NOMO-1 treated with DMSO at 0.1 percent for 48 hours (cell line): ENCODE measurements around the gene CELF5.
"Not testable (repeated sequence)": the region's sequence is repeated elsewhere in the genome, so short reads cannot be mapped to it uniquely, and the experiment has no call there.

Experiments used
- DNase-seq: peaks from one replicate; lab custom pipeline; 2025; ENCODE audit not compliant: unreplicated experiment; lab: John Stamatoyannopoulos, UW

Gene CELF5

DNA sequence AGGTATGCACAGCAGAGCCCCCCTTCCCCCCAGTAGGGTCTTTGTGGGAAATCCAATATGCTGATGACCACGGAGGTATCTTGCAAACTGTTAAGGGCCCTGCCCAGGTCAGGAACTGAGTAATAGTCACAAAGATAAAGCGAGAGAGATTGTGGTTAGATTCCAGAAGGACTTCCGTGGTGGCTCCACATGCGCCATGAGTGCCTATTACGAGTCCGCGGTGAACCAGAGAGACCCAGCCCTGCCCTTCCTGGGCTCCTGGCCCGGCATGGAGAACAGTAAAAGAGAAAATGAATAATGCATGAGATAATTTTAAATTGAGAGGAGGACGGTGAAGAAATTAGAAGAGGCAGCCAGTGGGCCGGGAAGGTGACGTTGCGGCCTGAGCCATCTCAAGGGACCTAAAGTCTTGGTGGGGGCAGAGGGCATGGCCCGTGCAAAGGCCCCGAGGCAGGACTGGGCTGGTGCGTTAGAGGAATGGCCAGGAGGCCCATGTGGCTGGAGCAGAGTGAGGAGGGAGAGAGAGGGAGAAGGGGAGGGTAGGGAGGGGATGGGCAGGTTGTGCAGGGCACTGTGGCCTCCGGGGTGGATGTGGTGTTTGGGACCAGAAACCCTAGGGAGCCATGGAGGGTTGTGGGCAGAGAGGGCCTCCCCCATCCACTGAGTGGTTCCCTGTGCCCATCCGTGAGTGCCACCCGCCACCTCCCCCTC, 95.3 kb downstream of the CELF5 start:
- DNase-seq = no peak

DNA sequence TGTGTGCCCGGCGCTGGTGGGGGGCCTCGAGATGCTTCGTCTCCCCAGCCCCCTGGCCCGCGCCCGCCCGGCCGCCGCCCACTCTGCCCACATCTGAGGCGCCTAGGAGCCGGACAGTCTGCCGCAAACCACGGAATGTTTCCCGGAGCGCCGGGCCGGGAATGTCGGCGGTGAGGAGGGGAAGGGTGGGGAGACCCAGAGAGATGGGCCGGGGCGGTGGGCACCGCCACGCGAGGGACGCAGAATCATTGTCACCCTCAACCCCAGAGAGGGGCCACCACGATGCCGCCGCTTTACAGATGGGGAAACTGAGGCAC, 95.9 kb downstream of the CELF5 start:
- DNase-seq = no peak

DNA sequence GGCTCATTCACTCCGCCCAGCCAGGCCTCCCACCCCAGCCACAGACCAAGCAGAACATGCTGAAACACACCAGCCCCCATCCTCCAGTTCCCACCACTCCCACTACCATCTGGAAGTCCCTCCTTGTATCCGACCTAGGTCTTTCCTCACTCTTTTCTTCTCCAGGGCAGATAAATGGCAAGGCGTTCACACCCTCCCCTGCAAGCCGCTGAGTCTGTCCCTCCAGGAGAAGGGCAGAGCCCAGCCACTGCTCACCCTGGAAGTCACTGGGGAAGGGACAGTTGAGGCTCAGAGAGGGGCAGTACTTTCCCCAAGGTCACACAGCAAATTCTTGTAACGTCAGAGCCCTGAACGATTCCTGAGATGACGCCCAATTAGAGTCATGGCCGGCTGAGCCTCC, 96.4 kb downstream of the CELF5 start:
- DNase-seq = no peak

DNA sequence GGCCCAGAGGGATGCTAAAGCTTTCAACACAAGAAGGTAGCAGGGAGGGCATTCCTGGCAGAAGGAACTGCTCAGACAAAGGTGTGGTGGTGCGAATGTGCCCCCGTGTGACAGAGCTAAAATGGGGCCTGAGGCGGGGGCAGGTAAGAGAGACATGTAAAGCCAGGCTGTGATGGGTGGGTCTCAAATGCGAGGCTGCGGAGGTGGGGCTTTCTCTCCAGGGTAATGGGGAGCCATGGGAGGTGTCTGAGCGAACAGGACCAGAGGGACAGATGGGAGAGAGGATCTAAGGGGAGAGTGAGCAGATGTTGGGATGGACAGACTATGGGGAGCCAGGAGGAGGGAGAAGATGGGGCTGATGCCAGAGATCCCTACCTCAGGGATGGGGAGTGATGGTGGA, 97.2 kb downstream of the CELF5 start:
- no peak for DNase-seq

DNA sequence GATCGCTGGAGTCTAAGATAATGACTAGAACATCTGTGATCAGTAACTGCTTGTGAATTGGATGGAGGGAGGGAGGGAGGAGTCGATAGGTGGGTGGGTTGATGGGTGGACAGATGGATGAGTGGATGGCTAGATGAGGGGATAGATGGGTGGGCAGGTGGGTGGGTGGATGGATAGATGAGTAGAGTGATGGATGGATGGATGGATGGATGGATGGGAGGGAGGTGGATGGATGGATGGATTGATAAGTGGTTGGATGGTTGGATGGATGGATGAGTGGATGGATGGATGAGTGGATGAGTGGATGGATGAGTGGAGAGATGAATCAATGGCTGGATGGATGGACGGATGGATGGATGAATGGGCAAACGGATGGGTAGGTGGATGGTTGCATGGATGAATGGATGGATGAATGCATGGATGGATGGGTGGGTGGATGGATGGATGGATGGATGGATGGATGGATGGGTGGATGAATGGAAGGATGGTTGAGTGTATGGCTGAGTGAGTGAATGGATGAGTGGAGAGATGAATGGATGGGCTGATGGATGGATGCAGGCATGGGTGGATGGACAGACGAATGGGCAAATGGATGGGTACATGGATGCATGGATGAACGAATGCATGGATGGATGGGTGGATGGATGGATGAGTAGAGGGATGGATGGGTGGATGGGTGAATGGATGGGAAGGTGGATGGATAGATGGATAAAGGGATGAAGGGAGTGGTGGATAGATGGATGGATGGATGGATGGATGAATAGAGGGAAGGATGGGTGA, 97.9 kb downstream of the CELF5 start:
- DNase-seq = no peak

DNA sequence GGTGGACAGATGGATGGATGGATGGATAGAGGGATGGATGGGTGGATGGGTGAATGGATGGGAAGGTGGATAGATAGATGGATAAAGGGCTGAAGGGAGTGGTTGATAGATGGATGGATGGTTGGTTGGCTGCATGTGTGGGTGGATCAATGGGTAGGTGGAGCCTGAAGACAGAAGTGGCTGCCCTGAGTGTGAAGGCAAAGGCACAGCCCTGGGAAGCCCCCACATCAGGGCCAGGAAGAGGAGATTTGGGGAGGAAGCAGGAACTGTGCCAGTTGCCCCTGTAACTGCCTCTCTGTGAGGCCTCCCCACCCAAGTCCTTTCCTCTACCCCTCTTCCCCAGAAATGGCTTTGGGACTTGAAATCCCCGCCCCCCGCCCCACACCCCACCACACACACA, 98.6 kb downstream of the CELF5 start:
- DNase-seq = no peak

DNA sequence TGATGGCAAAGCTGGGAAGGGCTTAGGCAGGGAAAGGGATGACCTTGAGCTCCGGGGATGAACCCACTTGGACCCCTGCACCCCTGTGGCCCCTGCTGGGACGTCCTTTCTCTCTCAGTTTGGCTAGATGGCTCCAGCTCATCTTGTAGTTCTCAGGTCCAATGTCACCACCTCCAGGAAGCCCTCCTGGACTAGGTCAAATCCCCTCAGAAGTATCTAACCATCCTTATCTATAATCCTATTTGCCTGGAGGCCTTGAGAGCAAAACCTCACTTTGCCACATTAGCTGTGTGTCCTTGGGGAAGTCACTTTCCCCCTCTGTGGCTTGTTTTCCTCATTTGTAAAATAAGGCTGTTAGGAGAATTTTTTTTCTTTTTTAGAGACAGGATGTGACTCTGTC, 99.2 kb downstream of the CELF5 start:
- no peak for DNase-seq

DNA sequence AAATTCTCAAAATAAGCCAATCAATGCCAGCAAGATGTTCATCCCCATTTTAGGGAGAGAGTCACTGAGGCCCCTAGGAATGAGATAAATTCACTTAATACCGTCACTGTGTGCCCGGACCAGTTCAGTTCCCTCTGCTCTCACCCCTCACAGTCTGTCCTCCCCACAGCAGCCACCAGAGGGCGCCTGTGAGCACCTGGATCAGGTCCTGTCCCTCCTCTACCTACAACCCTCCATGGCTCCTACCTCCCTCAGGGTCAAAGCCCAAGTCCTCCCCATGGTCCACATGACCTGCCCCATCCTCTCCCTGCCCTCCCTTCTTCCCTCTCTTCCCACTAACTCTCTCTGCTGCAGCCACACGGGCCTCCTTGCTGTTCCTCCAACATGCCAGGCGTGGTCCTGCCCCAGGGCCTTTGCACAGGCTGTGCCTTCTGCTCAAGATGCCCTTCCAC, 100.0 kb downstream of the CELF5 start:
- DNase-seq = no peak

DNA sequence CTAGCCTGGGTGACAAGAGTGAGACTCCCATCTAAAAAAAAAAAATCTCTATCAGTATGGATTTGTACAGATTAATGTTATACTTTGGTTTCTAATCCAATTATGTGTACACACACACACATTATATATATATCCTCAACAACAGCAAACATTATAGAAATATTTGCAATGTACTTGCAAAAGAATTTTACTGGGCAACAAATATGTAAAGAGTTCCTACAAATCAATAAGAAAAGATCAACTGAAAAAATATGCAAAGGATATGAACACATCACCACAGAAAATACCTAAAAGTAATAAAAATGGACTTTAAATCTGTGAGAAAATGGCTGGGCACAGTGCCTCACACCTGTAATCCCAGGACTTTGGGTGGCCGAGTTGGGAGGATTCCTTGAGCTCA, 101.0 kb downstream of the CELF5 start:
- no peak for DNase-seq

DNA sequence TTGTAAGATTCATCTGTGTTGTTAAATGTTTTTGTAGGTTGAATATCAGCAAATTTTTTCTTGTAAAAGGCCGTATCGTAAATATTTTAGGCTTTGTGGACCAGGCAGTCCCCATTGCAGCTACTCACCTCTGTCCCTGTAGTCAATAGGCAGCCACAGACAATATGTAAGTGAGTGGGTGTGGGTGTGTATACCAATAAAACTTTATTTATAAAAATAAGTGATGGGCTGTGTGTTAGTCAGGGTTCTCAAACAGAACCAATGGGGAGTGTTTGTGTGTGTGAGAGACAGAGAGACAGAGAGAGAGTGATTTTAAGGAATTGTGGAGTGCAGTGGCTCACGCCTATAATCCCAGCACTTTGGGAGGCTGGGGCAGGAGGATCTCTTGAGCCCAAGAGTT, 104.3 kb downstream of the CELF5 start:
- DNase-seq = no peak

DNA sequence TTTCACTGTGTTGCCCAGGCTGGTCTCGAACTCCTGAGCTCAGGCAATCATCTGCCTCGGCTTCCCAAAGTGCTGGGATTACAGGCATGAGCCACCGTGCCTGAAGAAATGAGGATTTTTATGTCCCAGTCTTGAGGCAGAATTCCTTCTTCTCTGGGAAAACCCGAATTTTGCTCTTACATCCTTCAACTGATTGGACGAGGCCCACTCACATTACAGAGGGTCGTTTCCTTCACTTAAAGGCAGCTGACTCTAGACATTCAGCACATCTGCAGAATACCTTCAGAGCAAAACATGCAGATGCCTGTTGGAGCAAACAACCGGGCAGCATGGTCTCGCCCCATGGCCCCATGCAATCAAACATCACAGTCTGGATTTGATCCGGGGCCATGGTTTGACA, 105.6 kb downstream of the CELF5 start:
- DNase-seq = no peak

DNA sequence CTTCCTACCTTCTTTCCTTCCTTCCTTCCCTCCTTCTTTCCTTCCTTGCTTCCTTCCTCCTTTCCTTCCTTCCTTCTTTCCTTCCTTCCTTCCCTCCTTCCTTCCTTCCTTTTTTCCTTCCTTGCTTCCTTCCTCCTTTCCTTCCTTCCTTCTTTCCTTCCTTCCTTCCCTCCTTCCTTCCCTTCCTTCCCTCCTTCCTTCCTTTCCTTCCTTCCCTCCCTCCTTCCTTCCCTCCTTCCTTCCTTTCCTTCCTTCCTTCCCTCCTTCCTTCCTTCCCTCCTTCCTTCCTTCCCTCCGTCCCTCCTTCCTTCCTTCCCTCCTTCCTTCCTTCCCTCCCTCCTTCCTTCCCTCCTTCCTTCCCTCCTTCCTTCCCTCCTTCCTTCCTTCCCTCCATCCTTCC, 107.8 kb downstream of the CELF5 start:
- DNase-seq = not testable (repeated sequence)

DNA sequence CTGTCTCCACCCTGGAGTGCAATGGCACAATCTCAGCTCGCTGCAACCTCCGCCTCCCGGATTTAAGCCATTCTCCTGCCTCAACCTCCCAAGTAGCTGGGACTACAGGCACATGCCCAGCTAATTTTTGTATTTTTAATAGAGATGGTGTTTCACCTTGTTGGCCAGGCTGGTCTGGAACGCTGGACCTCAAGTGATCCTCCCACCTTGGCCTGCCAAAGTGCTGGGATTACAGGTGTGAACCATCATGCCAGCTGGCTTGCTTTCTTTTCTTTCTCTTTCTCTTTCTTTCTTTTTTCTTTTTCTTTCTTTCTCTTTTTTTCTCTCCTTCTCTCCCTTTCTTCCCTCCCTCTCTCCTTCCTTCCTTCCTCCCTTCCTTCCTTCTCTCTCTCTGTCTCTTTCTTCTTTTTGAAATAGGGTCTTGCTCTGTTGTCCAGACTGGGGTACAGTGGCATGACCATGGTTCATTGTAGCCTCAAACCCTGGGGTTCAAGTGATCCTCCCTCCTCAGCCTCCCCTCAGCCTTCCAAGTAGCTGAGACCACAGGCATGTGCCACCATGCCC, 108.6 kb downstream of the CELF5 start:
- DNase-seq = no peak

DNA sequence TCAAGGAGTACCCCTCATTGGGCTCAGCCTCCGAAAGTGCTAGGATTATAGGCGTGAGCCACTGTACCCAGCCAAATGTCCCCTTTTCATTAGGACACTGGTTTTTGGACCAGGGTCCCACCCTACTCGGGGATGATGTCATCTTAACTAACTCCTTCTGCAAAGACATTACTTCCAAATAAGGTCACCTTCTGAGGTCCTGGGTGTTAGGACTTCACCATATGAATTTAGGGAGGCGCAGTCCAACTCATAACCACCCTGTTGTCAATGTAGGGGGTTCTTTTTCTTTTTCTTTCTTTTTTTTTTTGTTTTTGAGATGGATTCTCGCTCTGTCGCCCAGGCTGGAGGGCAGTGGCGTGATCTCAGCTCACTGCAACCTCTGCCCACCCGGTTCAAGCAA, 109.2 kb downstream of the CELF5 start:
- DNase-seq = no peak

DNA sequence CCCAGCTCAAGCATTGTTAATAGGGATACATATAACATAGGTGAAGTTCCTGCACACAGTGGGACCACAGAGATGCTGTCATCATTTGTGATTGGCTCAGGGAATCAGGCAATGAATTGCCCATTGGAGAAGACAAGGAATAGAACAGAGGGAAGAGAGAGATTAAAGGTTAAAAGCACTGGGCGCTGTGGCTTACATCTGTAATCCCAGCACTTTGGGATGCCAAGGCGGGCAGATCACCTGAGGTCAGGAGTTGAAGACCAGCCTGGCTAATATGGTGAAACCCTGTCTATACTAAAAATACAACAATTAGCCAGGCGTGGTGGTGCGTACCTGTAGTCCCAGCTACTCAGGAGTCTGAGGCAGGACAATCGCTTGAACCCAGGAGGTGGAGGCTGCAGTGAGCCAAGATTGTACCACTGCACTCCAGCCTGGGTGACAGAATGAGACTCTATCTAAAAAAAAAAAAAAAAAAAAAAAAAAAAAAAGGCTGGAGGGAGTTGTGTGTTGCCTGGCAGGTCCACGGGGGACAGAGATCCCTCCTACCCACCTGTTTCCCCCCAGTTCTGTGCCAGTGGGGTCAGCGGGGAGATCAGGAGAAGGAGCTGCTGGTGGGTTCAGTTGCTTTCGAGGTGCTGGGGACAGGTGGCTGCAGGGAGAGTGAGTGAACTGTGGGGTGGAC, 110.4 kb downstream of the CELF5 start:
- not testable (repeated sequence) for DNase-seq

DNA sequence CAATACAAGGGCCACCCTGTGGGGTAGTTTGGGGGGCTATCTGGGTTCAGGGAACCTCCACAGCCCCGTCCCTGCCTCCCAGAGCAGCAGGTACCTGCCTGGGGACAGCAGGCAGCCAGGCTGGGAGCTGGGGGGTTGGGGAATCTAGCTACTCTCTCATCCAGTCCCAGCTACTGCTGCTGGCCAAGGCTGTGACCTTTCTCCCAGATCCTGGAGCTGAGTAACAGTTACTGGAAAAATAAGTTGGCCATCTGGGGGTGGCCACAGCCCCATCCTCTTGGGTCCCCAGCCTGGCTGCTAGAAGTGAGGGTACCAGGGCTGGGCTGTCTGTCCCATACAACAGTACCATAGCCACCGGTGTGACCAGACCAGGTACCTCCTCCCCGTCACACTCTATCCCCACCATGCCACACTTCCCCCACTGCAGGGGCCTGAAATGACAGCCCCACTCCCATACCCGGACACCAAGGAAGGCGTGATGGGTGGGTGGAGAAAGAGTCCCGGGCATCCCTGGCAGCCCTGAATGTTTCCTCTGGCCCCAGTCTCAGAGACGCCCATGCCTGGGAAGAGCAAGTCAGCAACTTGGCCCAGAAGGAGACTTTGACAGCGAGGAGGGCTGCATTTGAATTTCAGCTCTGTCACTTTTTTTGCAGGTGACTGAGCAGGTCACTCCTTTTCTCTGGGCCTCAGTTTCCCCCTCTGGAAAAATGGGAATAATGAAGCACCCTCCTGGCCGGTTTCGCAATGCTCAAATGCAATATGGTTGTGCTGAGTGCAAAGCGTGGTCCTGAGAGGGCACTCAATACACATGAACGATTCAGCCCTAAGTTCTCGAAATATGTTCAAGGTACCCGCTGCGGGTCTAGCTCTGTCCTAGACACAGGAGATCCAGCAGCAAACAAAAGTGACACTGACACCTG, 111.2 kb downstream of the CELF5 start:
- DNase-seq = no peak

DNA sequence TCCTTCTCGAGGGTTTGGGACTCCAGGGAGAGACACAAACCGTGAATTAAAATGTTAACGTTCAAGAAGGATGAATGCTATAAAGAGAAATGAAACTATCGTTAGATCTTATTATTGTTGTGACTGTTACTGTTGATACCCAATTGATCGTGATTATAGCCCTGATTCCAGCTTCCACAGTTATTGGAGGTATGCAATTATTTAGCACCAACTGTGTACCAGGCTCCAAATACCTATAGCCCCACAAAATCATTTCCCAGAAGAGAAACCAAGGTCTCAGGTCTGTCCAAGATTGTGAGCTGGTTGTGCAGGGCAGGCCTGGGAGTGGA, 111.9 kb downstream of the CELF5 start:
- no peak for DNase-seq

DNA sequence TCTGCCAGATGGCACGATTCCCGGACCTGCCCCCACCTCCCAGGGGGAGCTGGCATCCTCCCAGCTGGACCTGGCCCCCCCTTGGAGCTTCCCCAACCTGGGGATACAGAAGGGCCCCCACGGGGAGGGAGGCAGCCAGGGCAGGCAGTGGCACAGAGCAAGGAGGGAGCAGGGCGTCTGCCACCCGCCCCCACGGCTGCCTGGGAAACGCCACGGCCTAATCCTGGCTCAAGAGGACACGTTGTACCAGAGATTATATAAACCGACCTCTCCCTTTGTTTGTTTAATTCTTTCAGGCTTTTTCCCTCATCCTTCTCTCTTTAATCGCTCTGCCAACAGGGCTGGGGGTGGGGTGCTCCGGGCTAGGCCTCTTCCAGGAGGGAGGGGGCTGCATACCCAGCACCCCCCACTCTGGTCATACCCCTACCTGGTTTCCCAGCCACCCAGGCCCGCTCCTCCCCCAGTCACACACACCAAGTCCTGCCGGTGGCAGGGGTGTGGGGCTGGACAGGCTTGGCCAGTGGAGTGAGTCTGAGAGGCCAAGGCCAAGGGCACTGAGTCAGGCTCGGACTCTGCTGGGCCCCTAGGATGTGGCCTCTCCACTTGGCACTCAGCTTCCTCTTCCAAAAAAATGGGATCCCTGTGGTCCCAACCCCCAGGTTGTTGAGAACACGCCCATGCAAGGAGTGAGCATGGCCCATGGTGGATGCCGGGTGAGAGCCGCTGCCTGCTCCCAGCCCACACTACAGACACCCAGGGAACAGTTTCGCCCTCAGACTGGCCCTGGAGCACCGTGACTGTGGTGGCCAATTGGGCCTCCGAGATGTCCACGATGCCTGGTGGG, 112.4 kb downstream of the CELF5 start:
- no peak for DNase-seq

DNA sequence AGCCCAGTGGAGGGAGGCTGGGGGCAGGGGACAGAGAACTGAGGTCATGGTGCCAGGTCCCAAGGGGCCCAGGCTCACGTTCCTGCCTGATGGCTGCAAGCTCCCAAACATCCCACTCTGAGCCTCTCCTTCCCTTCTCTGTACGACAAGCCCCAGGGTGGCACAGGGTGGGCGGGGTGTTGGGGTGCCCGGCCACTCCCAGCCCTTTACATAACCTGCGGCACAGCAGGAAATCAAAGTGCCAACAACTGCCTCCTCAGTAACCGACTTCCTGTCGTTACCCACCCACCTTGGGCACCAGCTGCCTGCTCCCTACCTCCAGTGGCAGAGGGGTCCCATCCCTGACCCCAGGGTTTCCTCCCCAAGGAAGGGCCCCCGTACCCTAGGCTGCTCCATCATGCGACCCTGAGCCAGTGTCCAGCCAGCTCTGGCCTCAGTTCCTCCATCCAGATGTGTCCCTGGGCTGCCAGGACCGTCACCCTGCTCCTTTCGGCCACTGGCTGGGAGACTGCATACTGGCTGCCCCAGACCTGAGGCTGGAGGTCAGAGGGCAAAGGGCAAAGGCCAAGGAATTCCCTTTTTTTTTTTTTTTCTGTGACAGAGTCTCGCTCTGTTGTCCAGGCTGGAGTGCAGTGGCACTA, 114.2 kb downstream of the CELF5 start:
- DNase-seq = no peak

DNA sequence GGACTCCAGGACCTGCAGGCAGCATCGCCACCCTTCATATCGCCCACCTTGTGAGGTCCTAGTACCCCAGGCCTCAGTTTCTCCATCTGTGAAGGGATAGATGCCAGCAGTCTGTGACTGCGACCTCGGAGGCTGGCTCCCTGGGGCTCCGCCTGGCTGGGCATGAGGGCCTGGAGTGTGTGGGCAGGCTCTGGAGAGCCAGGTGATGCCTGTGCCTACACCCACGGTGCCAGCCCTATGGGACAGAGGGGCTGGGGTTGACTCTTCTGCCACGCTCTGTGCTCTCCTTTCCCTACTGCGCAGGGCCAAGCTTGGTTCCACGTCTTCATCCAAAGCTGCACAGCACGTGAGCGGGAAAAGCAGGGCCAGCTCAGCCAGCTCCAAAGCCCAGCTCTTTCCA, 115.9 kb downstream of the CELF5 start:
- no peak for DNase-seq
